Progenitor cell of endocrine pancreas (in vitro differentiated cells): ENCODE data around the gene NTRK2. TPM values are rescaled to one million over a fixed set of nuclear protein-coding genes. Genes with fewer than 3 reads are reported as not detected.
A peak's percentile ranks its signal among the peaks of the same experiment; 100 is the strongest.

ENCODE experiments used
- DNase-seq: peaks from one replicate; pipeline ENCODE4 v3.0.0; 2021; ENCODE audit warnings: low spot score; ENCODE audit not compliant: unreplicated experiment
- H3K27ac Mint-ChIP-seq: 2 replicates; pipeline ENCODE4 v1.8.0; 2021; ENCODE audit warnings: mild to moderate bottlenecking, moderate library complexity, mixed read lengths
- H3K27me3 Mint-ChIP-seq: 2 replicates; pipeline ENCODE4 v1.8.0; 2021; ENCODE audit warnings: mixed read lengths
- H3K36me3 Mint-ChIP-seq: 2 replicates; pipeline ENCODE4 v1.8.0; 2022; ENCODE audit warnings: mixed read lengths; ENCODE audit not compliant: insufficient read depth
- H3K4me1 Mint-ChIP-seq: 2 replicates; pipeline ENCODE4 v1.8.0; 2021; ENCODE audit warnings: low read depth, mixed read lengths
- H3K4me3 Mint-ChIP-seq: 2 replicates; pipeline ENCODE4 v1.8.0; 2021; ENCODE audit warnings: low read depth, mild to moderate bottlenecking, moderate library complexity, mixed read lengths
- H3K9me3 Mint-ChIP-seq: 2 replicates; pipeline ENCODE4 v1.8.0; 2021; ENCODE audit warnings: low read depth, mixed read lengths
- CTCF ChIP-seq: fragments of 200-600 bp; sonication (generic); IDR thresholded peaks from one replicate; pipeline ENCODE4 v1.5.0; 2021; ENCODE audit warnings: antibody characterized with exemption, mild to moderate bottlenecking; ENCODE audit not compliant: unreplicated experiment
- total RNA-seq: library from RNA; stranded (reverse); gene quantifications from 2 replicates; pipeline ENCODE4 v1.2.1, GENCODE V29; 2021

NTRK2 gene
- total RNA-seq, 1 donor from 2014 or later, result 4.7 TPM

- H3K36me3 Mint-ChIP-seq, result no peaks in the 10 kb centered on the region
- peak overlapping the region; percentile 65 for H3K27ac Mint-ChIP-seq
- H3K27me3 Mint-ChIP-seq, result peaks cover 8% of the 10 kb centered on the region
- no peaks in the 10 kb centered on the region for H3K9me3 Mint-ChIP-seq
- no peaks in the 10 kb centered on the region for H3K4me1 Mint-ChIP-seq
- H3K4me3 Mint-ChIP-seq, result no peak overlapping the region
- TF ChIP-seq CTCF, result no peak
- no peak for DNase-seq
Measured at GRCh38 chr9:84862810-84863287, 193.3 kb downstream of the NTRK2 start.

- H3K4me1 Mint-ChIP-seq, result no peaks in the 10 kb centered on the region
- H3K27ac Mint-ChIP-seq, result no peak overlapping the region
- TF ChIP-seq CTCF, result no peak
- no peak overlapping the region for H3K4me3 Mint-ChIP-seq
- no peaks in the 10 kb centered on the region for H3K36me3 Mint-ChIP-seq
- peaks cover 8% of the 10 kb centered on the region for H3K27me3 Mint-ChIP-seq
- DNase-seq, result no peak
- H3K9me3 Mint-ChIP-seq, result no peaks in the 10 kb centered on the region
Measured at GRCh38 chr9:84863372-84863771, 193.8 kb downstream of the NTRK2 start.

GRCh38 chr9:84866396-84867175 lies 197.1 kb downstream of the NTRK2 start:
- no peak overlapping the region for H3K4me3 Mint-ChIP-seq
- peaks cover 5% of the 10 kb centered on the region for H3K27me3 Mint-ChIP-seq
- no peak overlapping the region for H3K27ac Mint-ChIP-seq
- TF ChIP-seq CTCF, result no peak
- no peaks in the 10 kb centered on the region for H3K4me1 Mint-ChIP-seq
- DNase-seq, result no peak
- no peaks in the 10 kb centered on the region for H3K9me3 Mint-ChIP-seq
- no peaks in the 10 kb centered on the region for H3K36me3 Mint-ChIP-seq

GRCh38 chr9:84867186-84867585 lies 197.7 kb downstream of the NTRK2 start:
- no peak for DNase-seq
- no peak overlapping the region for H3K27ac Mint-ChIP-seq
- H3K4me1 Mint-ChIP-seq, result no peaks in the 10 kb centered on the region
- H3K36me3 Mint-ChIP-seq, result no peaks in the 10 kb centered on the region
- peaks cover 5% of the 10 kb centered on the region for H3K27me3 Mint-ChIP-seq
- TF ChIP-seq CTCF, result no peak
- H3K9me3 Mint-ChIP-seq, result no peaks in the 10 kb centered on the region
- H3K4me3 Mint-ChIP-seq, result no peak overlapping the region

GRCh38 chr9:84869091-84869490 lies 199.6 kb downstream of the NTRK2 start:
- no peak for DNase-seq
- no peaks in the 10 kb centered on the region for H3K9me3 Mint-ChIP-seq
- H3K27me3 Mint-ChIP-seq, result peaks cover 2% of the 10 kb centered on the region
- no peak overlapping the region for H3K4me3 Mint-ChIP-seq
- H3K4me1 Mint-ChIP-seq, result no peaks in the 10 kb centered on the region
- TF ChIP-seq CTCF, result no peak
- H3K36me3 Mint-ChIP-seq, result no peaks in the 10 kb centered on the region
- no peak overlapping the region for H3K27ac Mint-ChIP-seq
